HCEC 1CT (cell line): ENCODE results near the gene KRTAP19-4.
"Not testable (repeated sequence)": the region's sequence is repeated elsewhere in the genome, so short reads cannot be mapped to it uniquely, and the experiment has no call there.

Experiments used
- DNase-seq: peaks from one replicate; pipeline ENCODE4 v3.0.0-alpha.2; 2017

Gene KRTAP19-4, protein sequence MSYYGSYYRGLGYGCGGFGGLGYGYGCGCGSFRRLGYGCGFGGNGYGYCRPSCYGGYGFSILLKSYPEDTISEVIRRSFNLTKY

DNA sequence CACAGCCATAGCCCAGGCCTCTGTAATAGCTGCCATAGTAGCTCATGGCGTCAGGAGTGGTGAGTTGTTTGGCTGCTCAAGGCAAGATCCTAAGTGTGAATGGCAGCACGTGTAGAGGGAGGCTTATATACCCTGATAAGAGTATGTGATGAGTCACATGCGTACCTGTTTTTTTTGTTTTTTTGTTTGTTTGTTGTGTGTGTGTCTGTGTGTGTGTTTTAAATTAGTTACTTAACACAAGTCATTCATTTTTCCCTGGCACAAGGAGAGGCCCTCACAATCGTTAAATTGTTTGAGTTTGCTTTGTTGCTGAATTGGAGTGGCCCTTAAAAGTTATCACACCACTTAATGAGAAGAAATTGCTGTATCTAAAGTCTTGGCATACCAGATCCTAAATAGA is at the start of gene KRTAP19-4:
TSS of gene KRTAP19-4 (minus strand) at position 101 of the 400 bp plus-strand sequence. CDS start at position 46, 55 bp downstream.
- no peak for DNase-seq

DNA sequence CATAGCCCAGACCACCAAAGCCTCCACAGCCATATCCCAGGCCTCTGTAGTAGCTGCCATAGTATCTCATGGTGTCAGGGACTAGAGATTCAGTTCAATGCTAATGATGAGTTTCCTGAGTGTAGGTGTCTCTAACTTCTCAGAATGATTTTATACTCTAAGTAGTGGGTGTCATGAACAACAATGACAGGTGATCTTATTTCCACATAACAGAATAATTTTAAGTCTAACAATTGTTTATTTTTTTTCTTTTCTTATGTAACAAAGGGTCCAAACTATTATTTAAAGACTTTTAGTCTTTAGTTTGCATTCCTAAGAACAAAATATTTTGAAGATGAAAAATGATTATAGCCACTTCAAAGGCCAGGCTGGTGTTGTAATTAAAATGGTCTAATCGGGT is 44.8 kb upstream of the KRTAP19-4 start, which contains the start of gene KRTAP19-6:
TSS of gene KRTAP19-6 (minus strand) at position 101 of the 400 bp plus-strand sequence. CDS start at position 70, 31 bp downstream.
- DNase-seq = no peak

DNA sequence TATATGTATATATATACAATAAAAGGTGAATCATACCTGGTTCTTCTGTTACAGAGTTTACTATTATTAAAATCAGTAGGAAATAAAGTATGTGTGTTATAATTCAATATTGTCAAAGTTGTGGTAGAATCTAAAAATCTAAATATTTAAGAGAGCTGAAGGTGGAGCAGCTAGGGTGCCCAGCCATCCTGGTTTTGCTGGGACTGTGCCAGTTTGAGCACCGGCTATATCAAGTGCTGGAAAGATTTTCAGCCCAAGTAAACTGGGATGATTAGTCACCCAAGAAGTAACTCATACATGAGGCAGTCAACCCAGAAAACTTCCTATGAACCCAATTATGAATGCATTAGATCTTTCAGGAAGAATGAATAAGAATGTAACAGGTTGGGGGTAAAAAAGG is 21.9 kb upstream of the KRTAP19-4 start:
- no peak for DNase-seq

DNA sequence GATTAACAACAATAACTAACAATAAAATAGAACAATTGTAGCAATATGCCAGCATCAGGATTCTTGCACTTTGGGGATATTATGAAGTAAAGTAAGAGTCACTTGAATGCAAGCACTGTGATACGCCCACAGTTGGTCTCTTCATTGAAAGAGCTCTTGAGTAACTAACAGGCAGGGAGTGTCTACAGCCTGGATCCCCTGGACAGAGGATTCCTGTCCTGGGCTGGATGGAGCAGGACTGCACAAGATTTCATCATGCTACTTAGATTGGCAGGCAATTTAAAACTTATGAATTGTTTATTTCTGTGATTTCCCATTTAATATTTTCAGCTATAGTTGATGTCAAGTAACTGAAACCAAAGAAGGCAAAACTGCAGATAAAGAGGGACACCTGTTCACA is 18.7 kb upstream of the KRTAP19-4 start:
- DNase-seq = no peak

DNA sequence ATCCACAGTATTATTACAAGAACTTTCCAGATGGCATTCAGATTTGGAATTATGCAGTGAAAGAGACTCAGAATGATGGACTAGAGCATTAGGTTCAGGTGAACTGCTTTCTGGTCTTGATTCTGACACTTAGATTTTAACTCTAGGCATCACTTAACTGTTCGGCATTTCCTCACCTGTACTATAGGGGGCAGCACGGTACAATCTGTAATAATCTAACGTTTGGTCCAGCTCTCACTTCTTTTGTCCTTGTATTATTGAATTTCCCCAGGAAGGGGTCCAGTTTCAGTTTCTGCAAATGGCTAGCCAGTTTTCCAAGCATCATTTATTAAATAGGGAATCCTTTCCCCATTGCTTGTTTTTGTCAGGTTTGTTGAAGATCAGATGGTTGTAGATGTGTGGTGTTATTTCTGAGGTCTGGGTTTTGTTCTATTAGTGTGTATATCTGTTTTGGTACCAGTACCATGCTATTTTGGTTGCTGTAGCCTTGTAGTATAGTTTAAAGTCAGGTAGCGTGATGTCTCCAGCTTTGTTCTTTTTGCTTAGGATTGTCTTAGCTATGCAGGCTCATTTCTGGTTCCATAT is 8.7 kb upstream of the KRTAP19-4 start:
- DNase-seq = not testable (repeated sequence)

DNA sequence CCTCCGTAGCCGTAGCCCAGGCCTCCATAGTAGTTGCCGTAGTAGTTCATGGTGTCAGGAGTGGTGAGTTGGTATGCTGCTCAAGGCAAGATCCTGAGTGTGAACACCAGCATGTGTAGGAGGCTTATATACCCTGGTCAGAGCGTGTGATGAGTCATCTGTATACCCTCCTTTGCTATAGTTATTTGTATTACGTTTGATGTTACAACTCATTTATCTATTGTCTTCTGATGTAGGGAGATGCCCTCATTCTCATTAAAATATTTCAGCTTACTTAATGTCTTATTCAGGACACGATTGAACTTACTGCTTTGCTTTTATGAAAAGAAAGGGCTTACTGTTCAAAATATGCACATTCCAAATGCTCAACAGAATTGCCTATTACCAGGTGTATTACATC is 5.1 kb upstream of the KRTAP19-4 start, which contains the start of gene KRTAP19-5:
TSS of gene KRTAP19-5 (minus strand) at position 101 of the 400 bp plus-strand sequence. CDS start at position 50, 51 bp downstream.
- no peak for DNase-seq

DNA sequence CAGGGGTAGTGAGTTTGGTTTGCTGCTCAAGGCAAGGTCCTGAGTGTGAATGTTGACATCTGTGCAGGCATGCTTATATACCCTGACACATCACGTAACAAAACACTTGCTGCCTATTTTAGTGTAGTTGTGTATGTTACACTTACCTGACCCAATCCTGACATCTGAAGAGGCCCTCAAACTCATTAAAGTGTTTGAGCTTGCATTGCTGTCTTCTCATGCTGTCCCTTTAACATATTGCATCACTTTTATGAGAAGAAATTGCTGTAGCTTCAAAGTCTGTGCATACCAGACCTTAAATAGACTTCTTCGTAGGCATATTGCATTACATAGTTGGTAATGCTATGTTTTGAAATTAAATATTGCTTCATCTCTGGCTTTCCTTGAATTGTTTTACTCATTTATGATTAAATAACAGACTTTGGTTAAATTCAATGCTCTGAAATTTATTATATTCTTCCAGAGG is 5.0 kb downstream of the KRTAP19-4 start, which contains the start of gene KRTAP19-3:
TSS of gene KRTAP19-3 (minus strand) at position 51 of the 466 bp plus-strand sequence. CDS start 56 bp downstream, outside the sequence.
- no peak for DNase-seq

DNA sequence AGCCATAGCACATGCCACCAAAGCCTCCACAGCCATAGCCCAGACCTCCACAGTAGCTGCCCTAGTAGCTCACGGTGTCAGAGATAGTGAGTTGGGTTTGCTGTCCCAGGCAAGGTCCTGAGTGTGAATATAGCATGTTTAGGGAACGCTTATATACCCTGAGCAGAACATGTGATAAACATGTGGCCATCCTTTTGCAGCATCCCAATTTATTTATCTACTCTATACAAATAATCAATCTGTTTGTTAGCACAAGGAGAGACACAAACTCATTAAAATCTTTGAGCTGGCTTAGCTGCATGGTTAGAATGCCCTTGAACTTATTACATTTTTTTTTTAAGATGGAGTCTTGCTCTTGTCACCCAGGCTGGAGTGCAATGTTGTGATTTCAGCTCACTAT is 9.6 kb downstream of the KRTAP19-4 start, which contains the start of gene KRTAP19-2:
TSS of gene KRTAP19-2 (minus strand) at position 101 of the 400 bp plus-strand sequence. CDS start at position 13, 88 bp downstream.
- DNase-seq = no peak

DNA sequence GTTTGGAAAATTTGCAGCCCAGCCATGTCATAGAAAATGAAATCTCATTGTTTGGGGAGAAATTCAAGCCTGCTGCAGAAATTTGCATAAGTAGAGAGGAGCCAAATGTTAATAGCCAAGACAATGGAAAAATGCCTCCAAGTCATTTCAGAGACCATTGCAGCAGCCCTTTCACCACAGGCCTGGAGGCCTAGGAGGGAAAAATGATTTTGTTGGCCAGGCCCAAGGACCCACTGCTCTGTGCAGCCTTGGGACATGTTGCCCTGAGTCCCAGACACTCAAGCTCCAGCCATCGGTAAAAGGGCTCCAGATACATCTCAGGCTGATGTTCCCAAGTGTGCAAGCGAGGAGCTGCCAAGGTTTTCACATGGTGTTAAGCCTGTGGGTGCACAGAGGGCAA is 10.8 kb downstream of the KRTAP19-4 start:
- DNase-seq = no peak

DNA sequence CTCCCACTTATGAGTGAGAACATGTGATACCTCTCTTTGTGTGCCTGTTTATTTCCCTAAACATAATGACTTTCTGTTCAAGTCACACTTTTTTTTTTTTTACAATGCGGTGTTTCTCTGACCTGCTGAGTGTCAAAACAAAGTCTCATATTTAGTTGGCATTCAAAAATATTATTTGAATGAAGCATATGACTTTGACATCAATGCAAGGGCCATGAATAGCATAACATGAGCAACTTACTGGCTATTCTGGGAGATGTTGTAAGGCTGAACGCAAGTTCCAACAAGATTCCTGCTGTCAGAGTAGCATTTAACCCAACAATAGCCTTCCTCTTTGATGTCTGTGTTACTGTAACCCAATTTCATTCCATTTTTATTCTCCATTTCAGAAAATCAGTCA is 14.8 kb downstream of the KRTAP19-4 start:
- no peak for DNase-seq

DNA sequence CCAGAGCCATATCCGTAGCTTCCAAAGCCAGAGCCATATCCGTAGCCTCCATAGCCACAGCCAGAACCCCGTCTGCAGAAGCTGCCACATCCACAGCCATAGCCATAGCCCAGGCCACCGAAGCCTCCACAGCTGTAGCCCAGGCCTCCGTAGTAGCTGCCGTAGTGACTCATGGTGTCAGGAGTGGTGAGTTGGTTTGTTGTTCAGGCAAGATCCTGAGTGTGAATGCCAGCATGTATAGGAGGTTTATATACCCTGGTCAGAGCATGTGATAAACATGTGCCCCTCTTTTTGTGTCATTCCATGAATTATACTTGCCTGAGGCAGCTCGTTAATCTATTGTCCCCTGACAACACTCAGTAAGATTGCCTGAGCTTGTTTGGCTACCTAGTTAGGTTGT is 16.8 kb downstream of the KRTAP19-4 start, which contains the start of gene KRTAP19-1:
TSS of gene KRTAP19-1 (minus strand) at position 223 of the 400 bp plus-strand sequence. CDS start at position 173, 50 bp downstream.
- no peak for DNase-seq

DNA sequence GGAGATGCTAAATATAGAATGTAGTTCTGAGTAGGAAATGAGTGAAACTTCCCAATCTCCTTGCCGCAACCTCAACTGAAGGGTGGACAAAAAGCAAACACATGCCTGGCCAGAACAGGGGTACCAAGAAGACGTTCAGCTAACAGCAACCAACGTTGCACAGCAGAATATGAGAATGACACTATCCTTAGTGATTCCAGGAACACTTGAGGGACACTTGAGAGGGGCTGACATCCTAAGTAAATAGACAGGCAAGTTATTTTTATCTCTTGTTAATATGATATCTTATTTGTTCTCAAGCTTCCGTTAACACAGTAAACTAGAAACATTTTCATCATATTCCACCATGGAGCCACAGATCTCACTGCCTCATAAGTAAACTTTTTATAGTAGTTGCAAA is 17.7 kb downstream of the KRTAP19-4 start:
- no peak for DNase-seq

DNA sequence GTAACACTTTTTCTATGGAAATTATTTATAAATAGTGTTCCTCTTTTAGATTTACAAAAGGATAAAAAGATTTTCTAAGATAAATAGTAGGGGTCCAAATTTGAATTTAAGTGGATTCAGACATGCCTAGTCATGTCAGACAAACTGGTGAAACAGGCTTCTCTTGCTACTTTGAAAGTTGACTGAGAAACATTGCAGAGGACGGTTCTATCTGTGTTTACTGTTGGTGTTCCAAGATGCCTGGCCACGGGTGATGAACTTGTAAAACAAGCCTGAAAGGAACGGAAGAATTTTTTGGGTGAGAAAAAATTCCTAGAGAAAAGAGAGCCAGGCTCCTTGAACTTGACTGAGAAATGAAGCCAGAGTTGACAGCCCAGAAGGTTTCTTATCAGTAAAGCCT is 19.0 kb downstream of the KRTAP19-4 start:
- DNase-seq = no peak

DNA sequence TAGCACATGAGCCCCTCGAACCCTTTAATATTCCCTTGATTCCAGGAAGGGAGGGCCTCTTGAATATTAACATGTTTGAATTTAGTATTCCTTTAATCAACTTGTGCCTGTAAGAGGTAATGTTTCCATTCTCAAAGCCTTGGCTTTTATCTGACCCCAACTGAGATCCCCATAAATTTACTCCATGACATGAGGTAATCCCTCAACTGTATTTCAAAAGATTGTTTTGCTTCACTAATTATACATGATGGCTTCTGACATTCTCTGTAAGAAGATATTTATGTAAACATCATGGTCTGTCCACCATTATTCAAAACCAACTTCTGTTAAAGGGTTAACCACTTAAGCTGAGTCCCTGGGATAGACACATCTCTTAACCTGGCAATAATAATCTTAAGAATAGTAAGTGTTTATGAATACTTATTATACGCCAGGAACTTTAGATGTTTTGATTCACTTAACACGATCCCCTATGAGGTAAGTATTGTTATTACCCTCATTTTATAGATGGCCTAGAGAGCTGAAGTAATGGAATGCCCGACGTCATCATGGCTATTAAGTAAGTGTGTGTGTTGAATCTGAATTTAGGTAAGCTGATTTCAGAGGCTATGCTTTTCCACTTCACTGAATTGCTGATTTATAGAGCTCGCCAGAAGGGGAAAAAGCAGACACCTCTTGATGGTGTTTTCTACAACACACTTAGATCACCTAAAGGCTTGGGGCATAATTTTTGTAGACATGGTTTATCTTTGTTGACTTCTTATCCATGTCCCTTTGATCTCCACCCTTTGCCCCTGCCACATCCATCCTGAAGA is 27.9 kb downstream of the KRTAP19-4 start:
- no peak for DNase-seq

DNA sequence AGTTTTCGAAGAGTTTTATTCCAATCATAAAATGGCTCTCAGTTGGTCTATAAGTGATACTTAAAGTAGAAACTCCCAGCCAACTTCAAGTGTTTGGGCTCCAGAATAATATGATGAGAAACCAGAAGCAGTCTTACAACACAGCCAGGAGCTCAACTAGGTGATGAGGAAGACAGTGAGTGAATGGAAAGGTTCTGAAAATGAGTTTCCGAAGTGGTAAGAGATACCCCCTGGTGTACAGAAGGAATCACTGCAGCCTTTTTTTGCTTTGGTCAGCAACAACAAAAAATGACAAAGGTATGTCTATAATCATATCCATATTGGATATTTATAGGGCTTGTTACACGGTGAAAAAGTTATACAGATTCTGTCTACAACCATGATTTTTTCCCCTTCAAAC is 33.3 kb downstream of the KRTAP19-4 start:
- no peak for DNase-seq

DNA sequence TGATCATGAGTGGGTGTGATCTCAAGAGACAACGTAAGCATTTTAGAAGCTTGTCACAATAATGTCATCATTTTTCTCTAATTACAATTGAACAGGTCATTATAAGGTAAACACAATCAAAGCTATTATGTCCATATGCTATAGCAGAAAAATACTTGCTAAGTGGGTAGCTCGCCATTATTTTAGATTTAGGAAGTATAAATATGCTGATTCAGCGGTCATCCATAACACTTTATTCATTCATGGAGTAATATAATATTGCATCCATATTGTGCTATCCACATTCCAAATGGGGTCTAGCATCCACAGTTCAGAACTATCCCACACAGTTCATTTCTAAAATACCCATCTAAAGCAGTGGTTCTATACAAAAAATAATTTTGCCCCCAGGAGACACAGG is 48.5 kb downstream of the KRTAP19-4 start:
- no peak for DNase-seq

DNA sequence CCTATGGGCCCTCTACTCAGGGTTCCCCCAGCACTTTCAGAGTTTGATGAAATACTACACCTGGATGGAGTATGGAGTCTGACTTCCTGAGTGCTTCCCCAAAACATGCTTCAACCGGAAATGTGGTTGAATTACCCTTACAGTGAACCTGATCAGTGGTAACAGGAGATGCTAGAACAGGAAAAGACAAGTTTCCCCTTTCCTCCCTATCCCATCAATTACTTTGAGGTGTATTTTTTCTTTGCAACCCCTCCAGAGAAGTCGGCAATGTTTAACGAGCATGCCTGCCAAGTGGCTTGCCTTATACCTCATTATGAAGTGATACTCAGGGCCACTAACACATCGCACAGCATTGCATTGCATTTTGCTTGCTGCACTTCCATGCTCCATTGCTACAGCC is 49.9 kb downstream of the KRTAP19-4 start:
- DNase-seq = no peak
